Pancreas (tissue), 10 donors: Measurements from ENCODE around the gene CCDC85B. TPM values are rescaled to one million over a fixed set of nuclear protein-coding genes. Genes with fewer than 3 reads are reported as not detected.
A peak's percentile ranks its signal among the peaks of the same experiment; 100 is the strongest.

ENCODE experiments used
- ATAC-seq, 4 donors: fragments of 200-7000 bp; cut with Tn5 transposase; one replicate each; pipeline versions ENCODE4 v1.8.0 to v1.9.1; 2020; ENCODE audit warnings: mild to moderate bottlenecking in 4 of 4, moderate library complexity in 4 of 4
- DNase-seq, 6 donors: peaks; one replicate each; pipeline ENCODE4 v3.0.0-alpha.2; 2020
- FAIRE-seq: peaks from 2 replicates; lab custom pipeline; 2012; peaks lifted over from hg19 to GRCh38; lab: Jason Lieb, UNC
- H3K27ac ChIP-seq, 4 donors: fragments of 200-600 bp; sonication (generic); 1 replicate in 3 of 4; 2 replicates in 1 of 4; pipeline versions ENCODE4 v1.5.0 to v1.8.0; 2020
- H3K27me3 ChIP-seq, 4 donors: fragments of 200-600 bp; one replicate each; pipeline ENCODE4 v1.8.0; 2021
- H3K36me3 ChIP-seq, 3 donors: fragments of 200-600 bp; sonication (generic) in 1 of 3; one replicate each; pipeline versions ENCODE4 v1.5.0 to v1.8.0; 2020 to 2021
- H3K4me1 ChIP-seq, 3 donors: fragments of 200-600 bp; one replicate each; pipeline ENCODE4 v1.8.0; 2021
- H3K4me3 ChIP-seq, 4 donors: fragments of 200-600 bp; sonication (generic) in 2 of 4; one replicate each; pipeline versions ENCODE4 v1.5.0 to v1.8.0; 2020 to 2021
- H3K9me3 ChIP-seq, 4 donors: fragments of 200-600 bp; one replicate each; pipeline ENCODE4 v1.8.0; 2021
- CTCF ChIP-seq, 4 donors: fragments of 200-600 bp; sonication (generic) in 3 of 4; IDR thresholded peaks; one replicate each; pipeline versions ENCODE4 v1.5.0 to v1.8.0; 2021; ENCODE audit warnings: antibody characterized with exemption in 4 of 4
- WGBS, 2 donors: extraction: QIAGEN DNeasy Blood & Tissue Kit; methylation state at CpG; one replicate each; pipeline ENCODE4 v1.1.7; 2013; 5-methylcytosine and 5-hydroxymethylcytosine counted together
- intact Hi-C, 3 donors: fragments of 100-400 bp; cut with DNase I; formaldehyde crosslinking; loops; one replicate each; pipeline versions ENCODE4 v1.11.1 to v1.14.2; 2022
- polyA plus RNA-seq, 2 donors: library from polyadenylated mRNA; stranded (reverse); fragments of 200-250 nt; gene quantifications; one replicate each; pipeline ENCODE4 v1.2.3, GENCODE V29; 2013
- total RNA-seq, 6 donors: library from RNA; stranded (reverse); fragmentation: NEBNext Ultra II Directional in 4 of 6; extraction: Animal tissue kit (Norgen Biotek cat#: 25700) in 4 of 6; gene quantifications; one replicate each; pipeline versions ENCODE4 v1.2.1 to v1.2.4, GENCODE V29; 2021 to 2023
- donor health status: healthy with polysubstance abuse.
- donor health status: DM: no; HTN: no; CAD: no; lungs with moderate emphysema.
- donor health status: DM: no; HTN: no; CAD: no.
- donor health status: control.
- donor health status: control.
- donor health status: Bipolar disorder and iron deficiency.
- donor health status: DM: yes; HTN: yes; CAD: no.
- donor health status: DM: no; HTN: no; CAD: no.
- donor health status: DM: no; HTN: no; CAD: no.
- donor health status: DM: yes; HTN: yes; CAD: no.

The CCDC85B gene
- total and polyA plus RNA-seq, 8 donors: 7.7 to 22.4 (median 11.3) TPM

GRCh38 chr11:65851083-65851579 lies 39.3 kb upstream of the CCDC85B start:
- peaks cover 2 to 6% (median 3%) of the 10 kb centered on the region in 3 donors for H3K4me1 ChIP-seq
- DNase-seq (peak in 2 of 6 donors; percentile 20 to 32), ATAC-seq (peak in 2 of 4 donors; percentile 12 to 13), FAIRE-seq (no peak)
- peak in 1 of 4 donors; percentile 10 for TF ChIP-seq CTCF (IDR thresholded peaks at IDR 0.05)
- no peak overlapping the region for H3K4me3 ChIP-seq
- H3K9me3 ChIP-seq: no peaks in the 10 kb centered on the region
- H3K27me3 ChIP-seq: no peaks in the 10 kb centered on the region
- intact Hi-C loops: no loop called here
- no peak overlapping the region for H3K27ac ChIP-seq
- 91 to 92% methylated on average over 14 of the region's 14 CpGs for WGBS, 2 donors
- peaks cover 4 to 15% (median 8%) of the 10 kb centered on the region in 3 donors for H3K36me3 ChIP-seq

- 93 to 95% methylated on average over 10 of the region's 10 CpGs for WGBS, 2 donors
- ATAC-seq (no peak), DNase-seq (no peak), FAIRE-seq (no peak)
- H3K9me3 ChIP-seq: no peaks in the 10 kb centered on the region
- no peak for TF ChIP-seq CTCF (IDR thresholded peaks at IDR 0.05)
- peaks cover 4 to 15% (median 8%) of the 10 kb centered on the region in 3 donors for H3K36me3 ChIP-seq
- intact Hi-C loops: no loop called here
- no peak overlapping the region for H3K4me3 ChIP-seq
- no peak overlapping the region for H3K27ac ChIP-seq
- peaks cover 3 to 11% (median 4%) of the 10 kb centered on the region in 3 donors for H3K4me1 ChIP-seq
- no peaks in the 10 kb centered on the region for H3K27me3 ChIP-seq
Observed at GRCh38 chr11:65851811-65852507, 38.5 kb upstream of the CCDC85B start.

GRCh38 chr11:65852508-65853245 lies 37.8 kb upstream of the CCDC85B start:
- Histone ChIP-seq H3K9me3 (no peaks in the 10 kb centered on the region), H3K36me3 (peaks cover 4 to 15% (median 8%) of the 10 kb centered on the region in 3 donors), H3K27me3 (no peaks in the 10 kb centered on the region), H3K4me3 (no peak overlapping the region), H3K4me1 (peaks cover 3 to 11% (median 4%) of the 10 kb centered on the region in 3 donors), H3K27ac (no peak overlapping the region)
- WGBS, 2 donors: 95 to 96% methylated on average over 31 to 33 of the region's 33 CpGs
- intact Hi-C loops: no loop called here
- ATAC-seq (no peak), DNase-seq (peak in 4 of 6 donors; percentile 18 to 78 (median 45)), FAIRE-seq (no peak)
- no peak for TF ChIP-seq CTCF (IDR thresholded peaks at IDR 0.05)

- FAIRE-seq (no peak), DNase-seq (no peak), ATAC-seq (no peak)
- 95 to 96% methylated on average over 6 of the region's 6 CpGs for WGBS, 2 donors
- peaks cover 4 to 15% (median 8%) of the 10 kb centered on the region in 3 donors for H3K36me3 ChIP-seq
- no peak for TF ChIP-seq CTCF (IDR thresholded peaks at IDR 0.05)
- H3K9me3 ChIP-seq: no peaks in the 10 kb centered on the region
- H3K27me3 ChIP-seq: no peaks in the 10 kb centered on the region
- H3K4me3 ChIP-seq: no peak overlapping the region
- H3K4me1 ChIP-seq: peaks cover 3 to 11% (median 4%) of the 10 kb centered on the region in 3 donors
- no peak overlapping the region for H3K27ac ChIP-seq
- intact Hi-C loops: no loop called here
Observed at GRCh38 chr11:65853246-65853979, 37.1 kb upstream of the CCDC85B start.
